Common myeloid progenitor, CD34-positive (primary cell): ENCODE measurements around the gene AP2B1.

Experiments
- CTCF ChIA-PET: fragments of 350-600 bp; sonication (Branson Sonifier 250); formaldehyde crosslinking; loops from one replicate; lab custom pipeline; 2021; ENCODE audit warnings: antibody characterized with exemption; lab: Charles Lee
- POLR2A ChIA-PET: fragments of 350-600 bp; sonication (Branson Sonifier 250); formaldehyde crosslinking; loops from one replicate; lab custom pipeline; 2021; ENCODE audit warnings: antibody characterized with exemption; lab: Charles Lee
- DNase-seq, 3 donors: peaks; one replicate each; pipeline versions ENCODE4 v3.0.0 to v3.0.0-alpha.2; 2013
- H3K27ac ChIP-seq, 2 experiments: 1 replicate in 1 of 2; 2 replicates in 1 of 2; pipeline ENCODE4 v1.7.0; 2013; ENCODE audit warnings: inconsistent platforms in 2 of 2, low read length in 2 of 2, mild to moderate bottlenecking in 2 of 2, low read depth in 1 of 2, moderate library complexity in 1 of 2; ENCODE audit not compliant: severe bottlenecking in 2 of 2, insufficient read depth in 1 of 2, poor library complexity in 1 of 2
- H3K27me3 ChIP-seq, 5 experiments: replicated peaks in 2 of 5; 1 replicate in 3 of 5; 2 replicates in 2 of 5; pipeline versions ENCODE4 v1.6.1 to v1.7.0; 2013; ENCODE audit warnings: low read length in 4 of 5, mild to moderate bottlenecking in 2 of 5, moderate library complexity in 2 of 5, inconsistent platforms in 1 of 5; ENCODE audit not compliant: insufficient read depth in 5 of 5, control insufficient read depth in 4 of 5
- H3K36me3 ChIP-seq, 4 experiments: 1 replicate in 2 of 4; 2 replicates in 2 of 4; pipeline versions ENCODE4 v1.6.1 to v1.7.0; 2013; ENCODE audit warnings: low read length in 3 of 4, control low read depth in 1 of 4, mild to moderate bottlenecking in 1 of 4; ENCODE audit not compliant: control insufficient read depth in 4 of 4, insufficient read depth in 4 of 4
- H3K4me1 ChIP-seq, 4 experiments: 1 replicate in 3 of 4; 2 replicates in 1 of 4; pipeline versions ENCODE4 v1.6.1 to v1.7.1; 2013; ENCODE audit warnings: low read length in 3 of 4, mild to moderate bottlenecking in 3 of 4, control low read depth in 1 of 4, inconsistent platforms in 1 of 4, moderate library complexity in 1 of 4; ENCODE audit not compliant: control insufficient read depth in 4 of 4, insufficient read depth in 4 of 4; ENCODE audit errors: control extremely low read depth in 1 of 4
- H3K4me3 ChIP-seq, 7 experiments: 1 replicate in 4 of 7; 2 replicates in 3 of 7; pipeline versions ENCODE4 v1.5.1 to v1.7.0; 2013; ENCODE audit warnings: mild to moderate bottlenecking in 7 of 7, low read length in 6 of 7, moderate library complexity in 6 of 7, inconsistent platforms in 2 of 7, low read depth in 2 of 7, control low read depth in 1 of 7; ENCODE audit not compliant: insufficient read depth in 4 of 7, control insufficient read depth in 1 of 7; ENCODE audit errors: extremely low read depth in 1 of 7
- H3K9me3 ChIP-seq, 5 experiments: 1 replicate in 4 of 5; 2 replicates in 1 of 5; pipeline versions ENCODE4 v1.6.1 to v1.7.1; 2013; ENCODE audit warnings: low read length in 4 of 5, mild to moderate bottlenecking in 2 of 5, inconsistent platforms in 1 of 5, low read depth in 1 of 5, moderate library complexity in 1 of 5; ENCODE audit not compliant: control insufficient read depth in 4 of 5, insufficient read depth in 2 of 5; ENCODE audit errors: control extremely low read depth in 1 of 5
- WGBS: methylation state at CpG from one replicate; pipeline ENCODE4 v1.1.5; 2013; ENCODE audit not compliant: insufficient coverage; 5-methylcytosine and 5-hydroxymethylcytosine counted together

Gene AP2B1

GRCh38 chr17:35584061-35584460, 3.1 kb upstream of the AP2B1 start:
- POLR2A ChIA-PET, result no interaction called here
- H3K27ac ChIP-seq, result no peak overlapping the region
- CTCF ChIA-PET, result no interaction called here
- peaks cover 15 to 24% (median 18%) of the 10 kb centered on the region in 4 experiments for H3K4me1 ChIP-seq
- no peaks in the 10 kb centered on the region for H3K36me3 ChIP-seq
- DNase-seq, result peak in 1 of 3 donors; percentile 49
- H3K9me3 ChIP-seq, result no peaks in the 10 kb centered on the region
- no peaks in the 10 kb centered on the region for H3K27me3 ChIP-seq
- H3K4me3 ChIP-seq, result no peak overlapping the region
- 100% methylated on average over 1 of the region's 1 CpG for WGBS

- no peak for DNase-seq
- 48% methylated on average over 4 of the region's 7 CpGs for WGBS
- Histone ChIP-seq H3K4me1 (peaks cover 13 to 25% (median 16%) of the 10 kb centered on the region in 4 experiments), H3K27me3 (no peaks in the 10 kb centered on the region), H3K27ac (peak overlapping the region; percentile 88 to 98), H3K9me3 (no peaks in the 10 kb centered on the region), H3K36me3 (no peaks in the 10 kb centered on the region), H3K4me3 (peak overlapping the region in 6 of 7 experiments; percentile 78 to 100 (median 89))
- POLR2A ChIA-PET, result interaction anchor here (0.5 to 1.6 kb wide), 3 partner anchors 8 to 675 kb away, joined by 4 to 11 read pairs (median 5); partner anchors contain the start of gene PEX12
- CTCF ChIA-PET, result interaction anchor here (0.7 to 1.8 kb wide), 6 partner anchors 8 to 353 kb away, joined by 3 to 6 read pairs (median 4); partner anchors contain the start of gene PEX12
Measured at GRCh38 chr17:35586569-35587073, 501 bp upstream of the AP2B1 start.

- Histone ChIP-seq H3K36me3 (no peaks in the 10 kb centered on the region), H3K27me3 (no peaks in the 10 kb centered on the region), H3K4me1 (peaks cover 13 to 25% (median 16%) of the 10 kb centered on the region in 4 experiments), H3K9me3 (no peaks in the 10 kb centered on the region), H3K27ac (peak overlapping the region; percentile 88 to 98), H3K4me3 (peak overlapping the region in 6 of 7 experiments; percentile 78 to 100 (median 89))
- CTCF ChIA-PET, result interaction anchor here (1.2 to 1.8 kb wide), 8 partner anchors 7 to 160 kb away, joined by 3 to 7 read pairs (median 4); no protein-coding TSS in a partner anchor
- DNase-seq, result peak in 2 of 3 donors; percentile 34 to 58
- POLR2A ChIA-PET, result interaction anchor here (0.7 to 1.6 kb wide), 3 partner anchors 10 to 221 kb away, joined by 3 to 7 read pairs (median 3); partner anchors contain the start of genes PEX12, SLFN14 and TAF15
- WGBS, result 18% methylated on average over 3 of the region's 12 CpGs
Measured at GRCh38 chr17:35588196-35588920, 1.2 kb downstream of the AP2B1 start.

DNA sequence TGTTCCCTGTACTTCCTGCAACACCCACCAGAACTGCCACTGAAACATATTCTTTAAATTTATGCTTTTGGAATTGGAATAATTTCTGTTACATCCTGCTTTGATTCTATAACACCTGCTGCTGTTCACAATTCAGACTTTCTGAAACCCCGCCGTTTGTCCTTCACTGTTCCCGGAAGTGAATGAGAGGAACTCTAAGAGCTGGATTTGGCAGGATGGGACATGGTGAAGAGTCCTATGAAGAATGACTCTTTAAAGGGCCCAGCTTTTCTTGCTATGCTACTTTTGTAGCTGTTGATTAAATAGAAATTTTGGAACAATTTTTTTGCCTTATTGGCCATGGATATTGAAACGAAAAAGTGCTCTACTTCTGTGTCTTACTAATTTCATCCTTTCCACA, 8.9 kb downstream of the AP2B1 start:
- no peak overlapping the region for H3K4me3 ChIP-seq
- DNase-seq, result no peak
- H3K27me3 ChIP-seq, result no peaks in the 10 kb centered on the region
- peaks cover 13 to 63% (median 41%) of the 10 kb centered on the region in 4 experiments for H3K36me3 ChIP-seq
- H3K9me3 ChIP-seq, result no peaks in the 10 kb centered on the region
- ChIA-PET CTCF (interaction anchor here (0.6 to 3.6 kb wide), 4 partner anchors 11 to 1855 kb away, joined by 3 to 12 read pairs (median 4); no protein-coding TSS in a partner anchor), POLR2A (no interaction called here)
- 82% methylated on average over 2 of the region's 4 CpGs for WGBS
- no peak overlapping the region for H3K27ac ChIP-seq
- H3K4me1 ChIP-seq, result no peaks in the 10 kb centered on the region

DNA sequence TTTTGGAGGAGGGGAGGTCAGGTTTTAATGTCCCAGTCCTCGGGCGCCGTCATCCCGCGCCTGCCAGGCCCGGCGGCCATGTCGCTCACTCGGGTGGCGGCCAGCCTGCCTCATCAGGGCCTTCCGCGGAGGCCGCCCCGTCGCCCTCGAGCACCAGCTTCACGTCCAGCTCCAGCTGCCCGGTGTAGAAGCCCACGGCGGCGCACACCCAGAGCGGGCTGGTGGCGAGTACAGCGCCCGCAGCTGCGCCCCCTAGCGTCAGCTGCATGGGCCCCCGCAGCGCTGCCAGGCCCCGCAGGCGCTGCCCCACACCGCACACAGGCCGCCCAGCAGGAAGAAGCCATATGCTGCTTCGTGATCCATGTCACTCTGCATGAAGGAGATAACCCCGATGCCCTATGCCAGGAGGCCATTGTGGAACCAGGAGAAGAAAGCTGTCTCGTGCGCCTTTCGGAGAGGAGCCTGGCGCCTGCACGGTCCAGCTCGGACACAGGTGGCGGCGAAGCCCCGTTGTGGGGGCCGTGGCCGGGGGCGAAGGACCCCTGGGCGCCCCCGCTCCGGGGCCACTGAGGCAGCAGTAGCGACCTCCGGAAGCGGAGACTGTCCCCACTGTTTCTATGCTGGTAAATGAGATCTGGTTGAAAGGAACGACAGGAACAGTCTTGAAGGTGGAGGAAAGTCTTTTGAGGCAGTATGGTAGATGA, 9.6 kb downstream of the AP2B1 start:
- Histone ChIP-seq H3K4me1 (no peaks in the 10 kb centered on the region), H3K9me3 (no peaks in the 10 kb centered on the region), H3K4me3 (no peak overlapping the region), H3K36me3 (peaks cover 13 to 69% (median 47%) of the 10 kb centered on the region in 4 experiments), H3K27ac (no peak overlapping the region), H3K27me3 (no peaks in the 10 kb centered on the region)
- no peak for DNase-seq
- ChIA-PET CTCF (interaction anchor here (0.6 to 3.6 kb wide), 3 partner anchors 15 to 1854 kb away, joined by 3 to 12 read pairs (median 4); no protein-coding TSS in a partner anchor), POLR2A (no interaction called here)
- 98% methylated on average over 53 of the region's 54 CpGs for WGBS

DNA sequence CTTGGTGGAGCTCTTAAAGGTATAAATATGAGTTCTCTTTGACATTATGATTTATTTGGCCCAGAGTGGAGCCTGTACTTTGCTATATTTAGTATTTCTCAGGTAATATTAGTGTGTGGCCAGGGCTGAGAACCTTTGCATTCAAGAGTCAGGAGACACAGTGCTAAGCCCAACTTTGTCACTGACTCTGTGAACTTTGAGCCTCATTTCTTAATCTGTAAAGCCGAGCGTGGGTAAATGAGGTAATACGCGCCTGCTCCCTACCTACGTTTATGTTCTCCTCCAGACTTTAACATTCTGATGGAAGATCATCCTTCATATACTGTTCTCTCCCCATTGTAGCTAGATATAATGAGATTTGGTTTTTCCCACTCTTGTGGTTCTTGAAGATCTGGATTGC, 10.5 kb downstream of the AP2B1 start:
- Histone ChIP-seq H3K27me3 (no peaks in the 10 kb centered on the region), H3K4me1 (no peaks in the 10 kb centered on the region), H3K36me3 (peaks cover 13 to 75% (median 51%) of the 10 kb centered on the region in 4 experiments), H3K27ac (no peak overlapping the region), H3K4me3 (no peak overlapping the region), H3K9me3 (no peaks in the 10 kb centered on the region)
- POLR2A ChIA-PET, result no interaction called here
- CTCF ChIA-PET, result no interaction called here
- DNase-seq, result no peak
- WGBS, result 100% methylated on average over 1 of the region's 5 CpGs
